ENCODE results near the gene DENND1A.

Gene DENND1A

DNA sequence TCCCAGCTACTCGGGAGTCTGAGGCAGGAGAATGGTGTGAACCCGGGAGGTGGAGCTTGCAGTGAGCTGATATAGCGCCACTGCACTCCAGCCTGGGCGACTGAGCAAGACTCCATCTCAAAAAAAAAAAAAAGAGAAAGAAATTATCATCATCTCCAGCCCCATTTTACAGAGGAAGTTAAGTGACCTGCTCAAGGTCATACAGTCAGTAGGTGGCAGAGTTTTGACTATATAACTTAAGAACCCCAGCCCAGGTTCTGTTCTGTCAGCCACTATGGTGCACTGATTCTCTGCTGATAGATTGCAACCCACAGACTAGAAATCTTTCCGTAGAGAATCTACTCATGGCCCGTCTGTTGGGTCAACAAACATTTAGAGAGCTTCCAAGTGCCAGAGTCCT, 25.7 kb upstream of the DENND1A start:
- no peak overlapping the region for H3K4me3 ChIP-seq (ENCODE audit: low read length, poor library complexity, severe bottlenecking)
- no peak overlapping the region for H3K4me2 ChIP-seq (ENCODE audit: low read depth, low read length, poor library complexity, severe bottlenecking)
- H3K4me1 ChIP-seq (ENCODE audit: insufficient read depth, low read length, poor library complexity, severe bottlenecking) = no peaks in the 10 kb centered on the region
- H3K9ac ChIP-seq (ENCODE audit: low read depth, low read length, poor library complexity, severe bottlenecking) = no peak overlapping the region
- H3K79me2 ChIP-seq (ENCODE audit: insufficient read depth, low read length) = no peaks in the 10 kb centered on the region
- H2AFZ ChIP-seq (ENCODE audit: low read length) = no peak overlapping the region
- H3F3A ChIP-seq (ENCODE audit: low read depth) = no peaks in the 10 kb centered on the region
- H3K9me2 ChIP-seq (replicated peaks; ENCODE audit: low read depth, low read length) = no peaks in the 10 kb centered on the region
- H3K9me3 ChIP-seq (ENCODE audit: insufficient read depth, low read depth, low read length) = no peaks in the 10 kb centered on the region
- TF ChIP-seq EZH2phosphoT487 (IDR thresholded peaks at IDR 0.05; ENCODE audit: borderline replicate concordance) = no peak
- TF ChIP-seq, protein P1, sequence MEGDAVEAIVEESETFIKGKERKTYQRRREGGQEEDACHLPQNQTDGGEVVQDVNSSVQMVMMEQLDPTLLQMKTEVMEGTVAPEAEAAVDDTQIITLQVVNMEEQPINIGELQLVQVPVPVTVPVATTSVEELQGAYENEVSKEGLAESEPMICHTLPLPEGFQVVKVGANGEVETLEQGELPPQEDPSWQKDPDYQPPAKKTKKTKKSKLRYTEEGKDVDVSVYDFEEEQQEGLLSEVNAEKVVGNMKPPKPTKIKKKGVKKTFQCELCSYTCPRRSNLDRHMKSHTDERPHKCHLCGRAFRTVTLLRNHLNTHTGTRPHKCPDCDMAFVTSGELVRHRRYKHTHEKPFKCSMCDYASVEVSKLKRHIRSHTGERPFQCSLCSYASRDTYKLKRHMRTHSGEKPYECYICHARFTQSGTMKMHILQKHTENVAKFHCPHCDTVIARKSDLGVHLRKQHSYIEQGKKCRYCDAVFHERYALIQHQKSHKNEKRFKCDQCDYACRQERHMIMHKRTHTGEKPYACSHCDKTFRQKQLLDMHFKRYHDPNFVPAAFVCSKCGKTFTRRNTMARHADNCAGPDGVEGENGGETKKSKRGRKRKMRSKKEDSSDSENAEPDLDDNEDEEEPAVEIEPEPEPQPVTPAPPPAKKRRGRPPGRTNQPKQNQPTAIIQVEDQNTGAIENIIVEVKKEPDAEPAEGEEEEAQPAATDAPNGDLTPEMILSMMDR (conservative IDR thresholded peaks at IDR 0.05; ENCODE audit: low read length) = no peak
- no peaks in the 10 kb centered on the region for H3K27me3 ChIP-seq (ENCODE audit: insufficient read depth, low read length, poor library complexity, severe bottlenecking)
- H4K20me1 ChIP-seq (ENCODE audit: insufficient read depth, low read length, poor library complexity, severe bottlenecking) = no peaks in the 10 kb centered on the region
- H3K36me3 ChIP-seq (ENCODE audit: insufficient read depth, low read length) = no peaks in the 10 kb centered on the region

DNA sequence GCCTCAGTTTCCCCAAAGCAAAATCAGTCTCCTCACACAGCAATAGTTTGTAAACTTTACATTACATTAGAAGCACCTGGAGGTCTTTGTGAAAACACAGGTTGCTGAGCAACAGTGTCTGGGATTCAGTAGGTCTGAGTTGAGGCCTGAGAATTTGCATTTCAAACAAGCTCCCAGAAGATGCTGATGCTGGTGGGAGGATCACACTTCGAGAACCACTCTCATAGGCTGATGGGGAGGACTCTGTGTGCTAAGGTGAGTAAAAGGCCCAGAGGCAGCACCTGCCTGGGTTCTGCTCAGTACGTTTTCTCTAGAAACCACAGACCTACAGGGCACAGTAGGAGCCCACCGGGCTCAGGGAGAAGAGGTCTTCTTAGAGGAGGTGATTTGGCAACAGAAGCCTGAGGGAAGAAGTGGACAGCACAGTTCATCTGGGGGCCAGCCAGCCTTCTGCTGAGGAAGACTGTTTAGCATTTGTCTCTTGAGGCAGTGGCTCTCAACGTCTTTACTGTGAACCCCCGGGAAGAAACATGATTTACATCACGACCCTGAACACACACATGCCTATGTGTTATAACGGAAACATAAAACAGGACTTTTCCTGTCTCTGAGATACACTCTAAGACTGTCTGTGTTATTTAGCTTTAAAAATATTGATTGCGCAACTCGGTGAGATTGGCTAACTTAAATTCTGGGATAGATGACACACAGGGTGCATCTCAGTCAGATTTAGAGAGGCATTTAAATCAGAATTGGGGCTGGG, 24.8 kb upstream of the DENND1A start:
- H3K36me3 ChIP-seq (ENCODE audit: insufficient read depth, low read length) = no peaks in the 10 kb centered on the region
- H2AFZ ChIP-seq (ENCODE audit: low read length) = no peak overlapping the region
- H3K9me3 ChIP-seq (ENCODE audit: insufficient read depth, low read depth, low read length) = no peaks in the 10 kb centered on the region
- no peaks in the 10 kb centered on the region for H3K9me2 ChIP-seq (replicated peaks; ENCODE audit: low read depth, low read length)
- no peak overlapping the region for H3K9ac ChIP-seq (ENCODE audit: low read depth, low read length, poor library complexity, severe bottlenecking)
- H3K27me3 ChIP-seq (ENCODE audit: insufficient read depth, low read length, poor library complexity, severe bottlenecking) = no peaks in the 10 kb centered on the region
- no peak overlapping the region for H3K4me3 ChIP-seq (ENCODE audit: low read length, poor library complexity, severe bottlenecking)
- no peaks in the 10 kb centered on the region for H4K20me1 ChIP-seq (ENCODE audit: insufficient read depth, low read length, poor library complexity, severe bottlenecking)
- H3K4me2 ChIP-seq (ENCODE audit: low read depth, low read length, poor library complexity, severe bottlenecking) = no peak overlapping the region
- H3K79me2 ChIP-seq (ENCODE audit: insufficient read depth, low read length) = no peaks in the 10 kb centered on the region
- H3F3A ChIP-seq (ENCODE audit: low read depth) = no peaks in the 10 kb centered on the region
- H3K4me1 ChIP-seq (ENCODE audit: insufficient read depth, low read length, poor library complexity, severe bottlenecking) = no peaks in the 10 kb centered on the region
- TF ChIP-seq, protein P1 (conservative IDR thresholded peaks at IDR 0.05; ENCODE audit: low read length) = no peak
- no peak for TF ChIP-seq EZH2phosphoT487 (IDR thresholded peaks at IDR 0.05; ENCODE audit: borderline replicate concordance)

DNA sequence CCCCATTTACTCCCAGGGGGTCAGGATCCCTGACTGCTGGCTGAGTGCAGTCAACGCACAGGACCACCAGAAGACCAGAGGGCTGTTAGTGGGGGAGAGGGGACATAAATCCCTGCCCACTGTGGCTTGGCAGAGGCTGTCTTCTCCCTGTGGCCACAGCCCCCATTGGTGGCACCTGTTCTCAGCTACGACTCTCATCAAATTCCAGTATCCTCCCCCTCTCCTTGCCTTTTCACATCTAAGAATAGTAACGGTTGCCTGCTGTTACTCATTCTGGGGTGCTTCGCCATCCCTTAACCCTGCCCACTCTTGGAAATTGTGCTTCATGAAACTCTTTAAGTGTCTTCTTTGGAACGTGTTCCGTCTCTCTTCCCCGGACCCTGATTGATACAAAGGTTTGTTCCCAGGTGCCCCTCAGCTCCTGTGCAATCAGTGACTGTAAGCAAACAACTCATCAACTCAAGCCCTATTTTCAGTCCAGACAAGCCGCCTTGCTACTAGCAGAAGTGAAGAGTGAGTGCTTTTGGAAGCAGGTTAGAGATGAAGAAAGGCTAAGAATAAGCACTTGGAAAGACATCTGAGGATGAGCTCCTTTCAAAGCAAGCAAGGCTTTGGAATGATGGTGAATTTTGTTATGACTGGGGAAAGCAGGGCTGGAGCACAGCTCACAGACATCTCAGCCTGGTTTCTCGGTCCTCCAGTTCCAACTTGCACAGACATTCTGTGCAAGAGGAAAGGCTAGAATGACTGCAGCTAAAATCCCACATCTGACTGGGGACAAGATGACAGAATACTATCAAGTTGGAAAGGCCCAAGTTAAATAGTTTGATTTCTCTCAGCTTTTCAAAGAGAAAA, 22.9 kb upstream of the DENND1A start:
- Histone ChIP-seq H3K9ac (ENCODE audit: low read depth, low read length, poor library complexity, severe bottlenecking) (no peak overlapping the region), H3K9me3 (ENCODE audit: insufficient read depth, low read depth, low read length) (no peaks in the 10 kb centered on the region), H3K27me3 (ENCODE audit: insufficient read depth, low read length, poor library complexity, severe bottlenecking) (no peaks in the 10 kb centered on the region), H3K4me2 (ENCODE audit: low read depth, low read length, poor library complexity, severe bottlenecking) (no peak overlapping the region), H3K4me3 (ENCODE audit: low read length, poor library complexity, severe bottlenecking) (no peak overlapping the region), H3K79me2 (ENCODE audit: insufficient read depth, low read length) (no peaks in the 10 kb centered on the region), H4K20me1 (ENCODE audit: insufficient read depth, low read length, poor library complexity, severe bottlenecking) (no peaks in the 10 kb centered on the region), H3K9me2 (replicated peaks; ENCODE audit: low read depth, low read length) (no peaks in the 10 kb centered on the region), H2AFZ (ENCODE audit: low read length) (no peak overlapping the region), H3F3A (ENCODE audit: low read depth) (no peaks in the 10 kb centered on the region), H3K36me3 (ENCODE audit: insufficient read depth, low read length) (no peaks in the 10 kb centered on the region), H3K4me1 (ENCODE audit: insufficient read depth, low read length, poor library complexity, severe bottlenecking) (no peaks in the 10 kb centered on the region)
- TF ChIP-seq EZH2phosphoT487 (IDR thresholded peaks at IDR 0.05; ENCODE audit: borderline replicate concordance) = no peak
- TF ChIP-seq, protein P1 (conservative IDR thresholded peaks at IDR 0.05; ENCODE audit: low read length) = no peak
